ENCODE measurements around the gene SWT1.
"Not testable (repeated sequence)": the region's sequence is repeated elsewhere in the genome, so short reads cannot be mapped to it uniquely, and the experiment has no call there.

The SWT1 gene

GRCh38 chr1:185228979-185229378 is 72.0 kb downstream of the SWT1 start:
- ChIA-PET POLR2A (no interaction called here), CTCF (interaction anchor here (0.6 kb wide), 1 partner anchor 572 kb away, joined by 3 read pairs; no protein-coding TSS in a partner anchor)
- DNase-seq (ENCODE audit: extremely low spot score): no peak

GRCh38 chr1:185229981-185230380 is 73.0 kb downstream of the SWT1 start:
- no peak for DNase-seq (ENCODE audit: extremely low spot score)
- ChIA-PET CTCF (no interaction called here), POLR2A (no interaction called here)
- no peak for TF ChIP-seq CTCF (IDR thresholded peaks at IDR 0.05; ENCODE audit: control extremely low read depth, extremely low read depth, low read depth, missing control alignments)

More at GRCh38 chr1:185228979-185229378, 72.0 kb downstream of the SWT1 start:
- TF ChIP-seq CTCF (IDR thresholded peaks at IDR 0.05; ENCODE audit: control extremely low read depth, extremely low read depth, low read depth, missing control alignments): no peak

GRCh38 chr1:185232874-185233273 is 75.9 kb downstream of the SWT1 start:
- ChIA-PET CTCF (no interaction called here), POLR2A (no interaction called here)
- no peak for DNase-seq (ENCODE audit: extremely low spot score)
- TF ChIP-seq CTCF (IDR thresholded peaks at IDR 0.05; ENCODE audit: control extremely low read depth, extremely low read depth, low read depth, missing control alignments): no peak

GRCh38 chr1:185234183-185234582 is 77.2 kb downstream of the SWT1 start:
- POLR2A ChIA-PET; DNase-seq (ENCODE audit: extremely low spot score): not testable (repeated sequence)
- CTCF ChIA-PET: interaction anchor here (0.9 kb wide), 1 partner anchor 64 kb away, joined by 4 read pairs; no protein-coding TSS in a partner anchor

- CTCF ChIA-PET; DNase-seq (ENCODE audit: extremely low spot score): not testable (repeated sequence)
Observed at GRCh38 chr1:185237176-185237575, 80.2 kb downstream of the SWT1 start.

GRCh38 chr1:185237661-185238060 is 80.7 kb downstream of the SWT1 start:
- no peak for TF ChIP-seq CTCF (IDR thresholded peaks at IDR 0.05; ENCODE audit: control extremely low read depth, extremely low read depth, low read depth, missing control alignments)
- CTCF ChIA-PET: interaction anchor here (1.3 to 3.9 kb wide), 3 partner anchors 10 to 332 kb away, joined by 3 to 18 read pairs (median 5); no protein-coding TSS in a partner anchor
- POLR2A ChIA-PET: no interaction called here
- DNase-seq (ENCODE audit: extremely low spot score): no peak

More at GRCh38 chr1:185237176-185237575, 80.2 kb downstream of the SWT1 start:
- POLR2A ChIA-PET: not testable (repeated sequence)

GRCh38 chr1:185238447-185238846 is 81.5 kb downstream of the SWT1 start:
- ChIA-PET POLR2A (no interaction called here), CTCF (interaction anchor here (1.0 to 3.9 kb wide), 8 partner anchors 9 to 357 kb away, joined by 3 to 18 read pairs (median 4); no protein-coding TSS in a partner anchor)
- DNase-seq (ENCODE audit: extremely low spot score): no peak
- TF ChIP-seq CTCF (IDR thresholded peaks at IDR 0.05; ENCODE audit: control extremely low read depth, extremely low read depth, low read depth, missing control alignments): peak; percentile 15

- ChIA-PET POLR2A (no interaction called here), CTCF (interaction anchor here (3.9 kb wide), 1 partner anchor 10 kb away, joined by 18 read pairs; no protein-coding TSS in a partner anchor)
- no peak for TF ChIP-seq CTCF (IDR thresholded peaks at IDR 0.05; ENCODE audit: control extremely low read depth, extremely low read depth, low read depth, missing control alignments)
- DNase-seq (ENCODE audit: extremely low spot score): no peak
Observed at GRCh38 chr1:185239861-185240260, 82.9 kb downstream of the SWT1 start.
